HEK293 (cell line): ENCODE data around the gene UGT1A10.
"Not testable (repeated sequence)": the region's sequence is repeated elsewhere in the genome, so short reads cannot be mapped to it uniquely, and the experiment has no call there.

Source experiments
- ZBTB1 ChIP-seq: fragments of 450-650 bp; formaldehyde crosslinking; IDR thresholded peaks from 2 replicates; pipeline ENCODE4 v1.5.1; 2016; ENCODE audit warnings: missing biosample characterization, missing genetic modification characterization
- ZBTB7A ChIP-seq: fragments of 450-650 bp; formaldehyde crosslinking; IDR thresholded peaks from 2 replicates; pipeline ENCODE4 v1.5.1; 2016; ENCODE audit warnings: low read depth, missing biosample characterization, missing genetic modification characterization
- ZNF10 ChIP-seq: fragments of 450-650 bp; formaldehyde crosslinking; IDR thresholded peaks from 2 replicates; pipeline ENCODE4 v1.5.1; 2017; ENCODE audit warnings: missing biosample characterization, missing genetic modification characterization
- ZNF146 ChIP-seq: fragments of 450-650 bp; formaldehyde crosslinking; IDR thresholded peaks from 2 replicates; pipeline ENCODE4 v1.5.1; 2016; ENCODE audit warnings: missing biosample characterization, missing genetic modification characterization
- ZNF157 ChIP-seq: fragments of 450-650 bp; formaldehyde crosslinking; IDR thresholded peaks from 2 replicates; pipeline ENCODE4 v1.5.1; 2016; ENCODE audit warnings: missing biosample characterization, missing genetic modification characterization
- ZNF274 ChIP-seq, 2 experiments: fragments of 200-500 bp in 1 of 2; fragments of 450-650 bp in 1 of 2; sonication (Bioruptor generic) in 1 of 2; formaldehyde crosslinking in 1 of 2; IDR thresholded peaks; 2 replicates each; pipeline versions ENCODE4 v1.5.1 to v1.6.1; 2014 to 2016; ENCODE audit warnings: borderline replicate concordance in 1 of 2, inconsistent platforms in 1 of 2, low read length in 1 of 2, missing biosample characterization in 1 of 2, missing genetic modification characterization in 1 of 2
- ZNF660 ChIP-seq: fragments of 450-650 bp; IDR thresholded peaks from 2 replicates; pipeline ENCODE4 v1.5.1; 2018; ENCODE audit warnings: missing biosample characterization, mild to moderate bottlenecking, missing genetic modification characterization
- ZNF747 ChIP-seq: fragments of 450-650 bp; formaldehyde crosslinking; IDR thresholded peaks from 2 replicates; pipeline ENCODE4 v1.5.1; 2016; ENCODE audit warnings: missing biosample characterization, missing genetic modification characterization
- ZNF777 ChIP-seq: fragments of 450-650 bp; formaldehyde crosslinking; IDR thresholded peaks from 2 replicates; pipeline ENCODE4 v1.5.1; 2017; ENCODE audit warnings: missing biosample characterization, missing genetic modification characterization, borderline replicate concordance
- TF ChIP-seq, protein P1 (sequence below): sonication (generic); formaldehyde crosslinking; IDR thresholded peaks from 2 replicates; pipeline ENCODE4 v1.8.1; 2022; ENCODE audit warnings: mild to moderate bottlenecking, moderate library complexity, missing genetic modification reagents
- TF ChIP-seq, protein P2 (sequence below): fragments of 450-650 bp; formaldehyde crosslinking; IDR thresholded peaks from 2 replicates; pipeline ENCODE4 v1.5.1; 2016; ENCODE audit warnings: missing biosample characterization, missing genetic modification characterization
- TF ChIP-seq, protein P3 (sequence below): fragments of 450-650 bp; formaldehyde crosslinking; IDR thresholded peaks from 2 replicates; pipeline ENCODE4 v1.5.1; 2016; ENCODE audit warnings: missing biosample characterization, missing genetic modification characterization

DNA sequence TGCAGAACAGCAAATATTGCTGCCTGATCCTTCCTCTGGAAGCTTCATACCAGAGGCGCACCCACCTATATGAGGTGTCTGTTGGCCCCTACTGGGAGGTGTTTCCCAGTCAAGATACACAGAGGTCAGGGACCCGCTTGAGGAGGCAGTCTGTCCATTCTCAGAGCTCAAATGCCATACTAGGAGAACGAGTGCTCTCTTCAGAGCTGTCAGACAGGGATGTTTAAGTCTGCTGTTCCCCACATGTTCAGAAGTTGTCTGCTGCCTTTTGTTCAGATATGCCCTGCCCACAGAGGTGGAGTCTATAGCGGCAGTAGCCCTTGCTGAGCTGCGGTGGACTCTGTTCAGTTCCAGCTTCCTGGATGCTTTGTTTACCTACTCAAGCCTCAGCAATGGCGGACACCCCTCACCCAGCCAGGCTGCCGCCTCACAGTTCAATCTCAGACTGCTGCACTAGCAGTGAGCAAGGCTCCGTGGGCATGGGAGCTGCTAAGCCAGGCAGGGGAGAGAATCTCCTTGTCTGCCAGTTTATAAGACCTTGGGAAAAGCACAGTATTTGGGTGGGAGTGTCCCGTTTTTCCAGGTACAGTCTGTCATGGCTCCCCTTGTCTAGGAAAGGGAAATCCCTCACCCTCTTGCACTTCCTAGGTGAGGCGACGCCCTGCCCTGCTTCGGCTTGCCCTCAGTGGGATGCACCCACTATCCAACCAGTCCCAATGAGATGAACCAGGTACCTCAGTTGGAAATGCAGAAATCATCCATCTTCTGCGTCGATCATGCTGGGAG, 100.8 kb downstream of the UGT1A10 start:
- TF ChIP-seq, protein P1, sequence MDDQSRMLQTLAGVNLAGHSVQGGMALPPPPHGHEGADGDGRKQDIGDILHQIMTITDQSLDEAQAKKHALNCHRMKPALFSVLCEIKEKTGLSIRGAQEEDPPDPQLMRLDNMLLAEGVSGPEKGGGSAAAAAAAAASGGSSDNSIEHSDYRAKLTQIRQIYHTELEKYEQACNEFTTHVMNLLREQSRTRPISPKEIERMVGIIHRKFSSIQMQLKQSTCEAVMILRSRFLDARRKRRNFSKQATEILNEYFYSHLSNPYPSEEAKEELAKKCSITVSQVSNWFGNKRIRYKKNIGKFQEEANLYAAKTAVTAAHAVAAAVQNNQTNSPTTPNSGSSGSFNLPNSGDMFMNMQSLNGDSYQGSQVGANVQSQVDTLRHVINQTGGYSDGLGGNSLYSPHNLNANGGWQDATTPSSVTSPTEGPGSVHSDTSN (CRISPR knock-in tag), result not testable (repeated sequence)
- TF ChIP-seq ZNF274 (IDR thresholded peaks at IDR 0.05; ENCODE audit: low read length); ZNF274 (tag by site-specific recombination; IDR thresholded peaks at IDR 0.05; ENCODE audit: borderline replicate concordance); ZNF747 (tag by site-specific recombination); ZBTB7A (tag by site-specific recombination); ZNF146 (tag by site-specific recombination); ZNF777 (tag by site-specific recombination); ZBTB1 (tag by site-specific recombination); ZNF157 (tag by site-specific recombination); ZNF660 (tag by site-specific recombination); ZNF10 (tag by site-specific recombination): not testable (repeated sequence)
- TF ChIP-seq, protein P2, sequence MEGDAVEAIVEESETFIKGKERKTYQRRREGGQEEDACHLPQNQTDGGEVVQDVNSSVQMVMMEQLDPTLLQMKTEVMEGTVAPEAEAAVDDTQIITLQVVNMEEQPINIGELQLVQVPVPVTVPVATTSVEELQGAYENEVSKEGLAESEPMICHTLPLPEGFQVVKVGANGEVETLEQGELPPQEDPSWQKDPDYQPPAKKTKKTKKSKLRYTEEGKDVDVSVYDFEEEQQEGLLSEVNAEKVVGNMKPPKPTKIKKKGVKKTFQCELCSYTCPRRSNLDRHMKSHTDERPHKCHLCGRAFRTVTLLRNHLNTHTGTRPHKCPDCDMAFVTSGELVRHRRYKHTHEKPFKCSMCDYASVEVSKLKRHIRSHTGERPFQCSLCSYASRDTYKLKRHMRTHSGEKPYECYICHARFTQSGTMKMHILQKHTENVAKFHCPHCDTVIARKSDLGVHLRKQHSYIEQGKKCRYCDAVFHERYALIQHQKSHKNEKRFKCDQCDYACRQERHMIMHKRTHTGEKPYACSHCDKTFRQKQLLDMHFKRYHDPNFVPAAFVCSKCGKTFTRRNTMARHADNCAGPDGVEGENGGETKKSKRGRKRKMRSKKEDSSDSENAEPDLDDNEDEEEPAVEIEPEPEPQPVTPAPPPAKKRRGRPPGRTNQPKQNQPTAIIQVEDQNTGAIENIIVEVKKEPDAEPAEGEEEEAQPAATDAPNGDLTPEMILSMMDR (tag by site-specific recombination), result not testable (repeated sequence)
- TF ChIP-seq, protein P3, sequence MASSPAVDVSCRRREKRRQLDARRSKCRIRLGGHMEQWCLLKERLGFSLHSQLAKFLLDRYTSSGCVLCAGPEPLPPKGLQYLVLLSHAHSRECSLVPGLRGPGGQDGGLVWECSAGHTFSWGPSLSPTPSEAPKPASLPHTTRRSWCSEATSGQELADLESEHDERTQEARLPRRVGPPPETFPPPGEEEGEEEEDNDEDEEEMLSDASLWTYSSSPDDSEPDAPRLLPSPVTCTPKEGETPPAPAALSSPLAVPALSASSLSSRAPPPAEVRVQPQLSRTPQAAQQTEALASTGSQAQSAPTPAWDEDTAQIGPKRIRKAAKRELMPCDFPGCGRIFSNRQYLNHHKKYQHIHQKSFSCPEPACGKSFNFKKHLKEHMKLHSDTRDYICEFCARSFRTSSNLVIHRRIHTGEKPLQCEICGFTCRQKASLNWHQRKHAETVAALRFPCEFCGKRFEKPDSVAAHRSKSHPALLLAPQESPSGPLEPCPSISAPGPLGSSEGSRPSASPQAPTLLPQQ (tag by site-specific recombination), result not testable (repeated sequence)
